ENCODE measurements around the gene DTNA.

Gene DTNA

DNA sequence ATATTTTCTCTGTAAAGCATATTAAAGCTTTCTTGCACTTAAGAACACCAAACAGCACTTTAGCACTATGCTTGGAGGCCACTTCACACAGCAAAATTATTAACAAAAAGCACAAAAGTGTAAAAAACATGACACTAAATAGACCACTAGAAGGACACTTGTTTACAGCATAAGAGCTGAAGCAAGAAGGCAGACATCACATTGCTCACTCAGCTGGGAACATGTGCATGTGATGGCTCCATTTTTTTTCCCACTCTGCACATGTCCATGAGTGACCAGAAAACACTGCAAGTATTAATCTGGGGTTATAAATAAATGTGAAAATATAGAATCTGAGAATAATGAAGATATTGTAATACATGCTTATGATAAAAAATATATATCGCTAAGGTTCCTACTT, 228.0 kb downstream of the DTNA start:
- TF ChIP-seq, protein P1, sequence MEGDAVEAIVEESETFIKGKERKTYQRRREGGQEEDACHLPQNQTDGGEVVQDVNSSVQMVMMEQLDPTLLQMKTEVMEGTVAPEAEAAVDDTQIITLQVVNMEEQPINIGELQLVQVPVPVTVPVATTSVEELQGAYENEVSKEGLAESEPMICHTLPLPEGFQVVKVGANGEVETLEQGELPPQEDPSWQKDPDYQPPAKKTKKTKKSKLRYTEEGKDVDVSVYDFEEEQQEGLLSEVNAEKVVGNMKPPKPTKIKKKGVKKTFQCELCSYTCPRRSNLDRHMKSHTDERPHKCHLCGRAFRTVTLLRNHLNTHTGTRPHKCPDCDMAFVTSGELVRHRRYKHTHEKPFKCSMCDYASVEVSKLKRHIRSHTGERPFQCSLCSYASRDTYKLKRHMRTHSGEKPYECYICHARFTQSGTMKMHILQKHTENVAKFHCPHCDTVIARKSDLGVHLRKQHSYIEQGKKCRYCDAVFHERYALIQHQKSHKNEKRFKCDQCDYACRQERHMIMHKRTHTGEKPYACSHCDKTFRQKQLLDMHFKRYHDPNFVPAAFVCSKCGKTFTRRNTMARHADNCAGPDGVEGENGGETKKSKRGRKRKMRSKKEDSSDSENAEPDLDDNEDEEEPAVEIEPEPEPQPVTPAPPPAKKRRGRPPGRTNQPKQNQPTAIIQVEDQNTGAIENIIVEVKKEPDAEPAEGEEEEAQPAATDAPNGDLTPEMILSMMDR (IDR thresholded peaks at IDR 0.05; ENCODE audit: low read depth, low read length), result no peak
- Histone ChIP-seq H3K4me3 (ENCODE audit: low read depth, low read length) (no peak overlapping the region), H3K27ac (no peak overlapping the region), H3K9me3 (ENCODE audit: severe bottlenecking) (no peaks in the 10 kb centered on the region), H3K36me3 (no peaks in the 10 kb centered on the region), H3K27me3 (ENCODE audit: insufficient read depth, low read depth, severe bottlenecking) (no peaks in the 10 kb centered on the region)
- DNase-seq, result no peak
